ENCODE measurements around the gene TUBA1B. TPM values are rescaled to one million over a fixed set of nuclear protein-coding genes. Genes with fewer than 3 reads are reported as not detected.

The TUBA1B gene
- total and polyA plus RNA-seq, 2 of the 8 experiments (the other 6 are each of a cell fraction or from before 2014, with no cell fraction given), result 2,092 to 6,837 TPM

DNA sequence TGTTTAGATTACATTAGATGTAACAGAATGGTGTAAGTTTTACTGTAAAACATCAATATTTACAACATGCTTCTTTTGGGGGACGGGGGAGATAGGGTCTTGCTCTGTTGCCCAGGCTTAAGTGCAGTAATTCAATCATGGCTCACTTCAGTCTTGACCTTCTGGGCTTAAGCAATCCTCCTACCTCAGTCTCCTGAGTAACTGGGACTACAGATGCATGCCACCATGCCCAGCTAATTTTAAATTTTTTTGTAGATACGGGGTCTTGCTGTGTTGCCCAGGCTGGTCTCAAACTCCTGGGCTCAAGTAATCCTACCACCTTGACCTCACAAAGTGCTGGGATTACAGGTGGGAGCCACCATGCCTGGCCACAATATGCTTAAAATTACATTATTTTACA lies 33.9 kb upstream of the TUBA1B start:
- H3K4me1 ChIP-seq (replicated peaks in 1 of 4; ENCODE audit: control insufficient read depth in 3 of 4, insufficient read depth in 4 of 4, low read length in 3 of 4), result peaks cover 0 to 3% (median 0%) of the 10 kb centered on the region in 4 experiments; a peak in 1 of 7 replicates
- WGBS, 2 experiments (ENCODE audit: extremely low coverage in 1 of 2, insufficient coverage in 1 of 2, insufficient read length in 1 of 2, insufficient replicate concordance in 2 of 2, low coverage in 1 of 2, low lambda C conversion rate in 2 of 2, missing lambda C conversion rate in 1 of 2), result 97% methylated on average over 2 of the region's 2 CpGs; no CpG with 5 or more reads in 1 of the 2 experiments
- no peak for DNase-seq (ENCODE audit: low read depth in 1 of 2, low spot score in 2 of 2)
- H3K18ac ChIP-seq (ENCODE audit: extremely low read depth, low read length), result no peak overlapping the region
- no peak overlapping the region for H3K23ac ChIP-seq (ENCODE audit: insufficient read length)
- no peak overlapping the region for H3K56ac ChIP-seq (replicated peaks; ENCODE audit: insufficient read length, low read depth, low read length)
- H2BK20ac ChIP-seq (ENCODE audit: low read length), result no peak overlapping the region
- no peak for FAIRE-seq
- no peak overlapping the region for H3K4ac ChIP-seq (replicated peaks; ENCODE audit: insufficient read length, low read depth, low read length)
- no peaks in the 10 kb centered on the region for H3K36me3 ChIP-seq (ENCODE audit: control insufficient read depth in 2 of 4, insufficient read depth in 4 of 4, low read length in 3 of 4)
- no peaks in the 10 kb centered on the region for H3K23me2 ChIP-seq (ENCODE audit: low read depth, low read length)
- no peaks in the 10 kb centered on the region for H4K20me1 ChIP-seq (replicated peaks in 1 of 2; ENCODE audit: control insufficient read depth in 1 of 2, insufficient read depth in 2 of 2, low read length in 2 of 2)
- no peak overlapping the region for H3K27ac ChIP-seq (ENCODE audit: low read depth, low read length)
- H3K4me2 ChIP-seq (ENCODE audit: insufficient read depth in 1 of 2, low read depth in 2 of 2, low read length in 2 of 2), result no peak overlapping the region
- H3K9ac ChIP-seq (replicated peaks in 1 of 4; ENCODE audit: extremely low read depth in 1 of 4, low read depth in 3 of 4, low read length in 3 of 4), result no peak overlapping the region
- no peak overlapping the region for H4K8ac ChIP-seq (ENCODE audit: extremely low read depth, insufficient read depth, low read length)
- ChIA-PET POLR2A (ENCODE audit: partially characterized antibody) (interaction anchor here (0.6 to 6.3 kb wide), 3 partner anchors 24 to 34 kb away, joined by 3 to 36 read pairs (median 5); partner anchors contain the start of genes TUBA1A and TUBA1B), CTCF (ENCODE audit: partially characterized antibody) (no interaction called here)
- H4K91ac ChIP-seq (replicated peaks; ENCODE audit: insufficient read length, low read length), result no peak overlapping the region
- no peak overlapping the region for H2AFZ ChIP-seq (ENCODE audit: low read length)
- H4K5ac ChIP-seq (ENCODE audit: insufficient read length, low read depth, low read length), result no peak overlapping the region
- no peaks in the 10 kb centered on the region for H3K9me3 ChIP-seq (ENCODE audit: insufficient read depth in 2 of 2, low read depth in 1 of 2, low read length in 1 of 2)
- H3K27me3 ChIP-seq (replicated peaks in 1 of 4; ENCODE audit: control insufficient read depth in 3 of 4, extremely low read depth in 1 of 4, insufficient read depth in 3 of 4, low read length in 3 of 4), result no peaks in the 10 kb centered on the region
- H3K79me2 ChIP-seq (ENCODE audit: control insufficient read depth in 1 of 2, insufficient read depth in 2 of 2, low read length in 2 of 2), result no peaks in the 10 kb centered on the region
- H3K79me1 ChIP-seq (ENCODE audit: low read depth, low read length), result no peaks in the 10 kb centered on the region
- no peak overlapping the region for H2AK5ac ChIP-seq (ENCODE audit: low read depth, low read length)
- TF ChIP-seq KDM1A (IDR thresholded peaks at IDR 0.05; ENCODE audit: borderline replicate concordance, low read length) (0 out of 2 replicates have a peak, but pooled peaks have one; percentile 27), SP4 (IDR thresholded peaks at IDR 0.05; ENCODE audit: low read length) (no peak)
- H3K4me3 ChIP-seq (ENCODE audit: extremely low read depth in 1 of 4, insufficient read depth in 2 of 4, low read depth in 3 of 4, low read length in 4 of 4), result no peak overlapping the region
- no peak overlapping the region for H2BK15ac ChIP-seq (ENCODE audit: low read length)
- H2BK12ac ChIP-seq (ENCODE audit: low read depth, low read length), result no peak overlapping the region
- no peak overlapping the region for H3K14ac ChIP-seq (ENCODE audit: insufficient read length)
- no peak overlapping the region for H2BK5ac ChIP-seq (ENCODE audit: low read depth, low read length)
- no peak overlapping the region for H2BK120ac ChIP-seq (replicated peaks; ENCODE audit: low read depth, low read length)
